GM18951 (cell line): Measurements from ENCODE around the gene PRMT5.

ENCODE experiments used
- POLR2A ChIP-seq: IDR thresholded peaks from 4 replicates; pipeline ENCODE4 v1.6.1; 2011; ENCODE audit warnings: mild to moderate bottlenecking; ENCODE audit not compliant: insufficient read length, insufficient read depth; ENCODE audit errors: extremely low read depth
- in situ Hi-C: fragments of 300-500 bp; cut with MboI; formaldehyde crosslinking; loops from one replicate; pipeline ENCODE4 v1.12.0; 2022; ENCODE audit warnings: low sequenced_read_pairs, mixed read lengths, inconsistent platforms; ENCODE audit not compliant: unreplicated experiment

The PRMT5 gene

GRCh38 chr14:22884738-22885523 is 44.2 kb downstream of the PRMT5 start:
- TF ChIP-seq POLR2A = no peak
- in situ Hi-C loops = no loop called here

- in situ Hi-C loops = no loop called here
- no peak for TF ChIP-seq POLR2A
Observed at GRCh38 chr14:22884076-22884737, 45.0 kb downstream of the PRMT5 start.

- no peak for TF ChIP-seq POLR2A
- in situ Hi-C loops = no loop called here
Observed at GRCh38 chr14:22883173-22883976, 45.8 kb downstream of the PRMT5 start, which contains the start of gene REM2. TSS of gene REM2 (plus strand) at chr14:22883222. CDS start at chr14:22883288, 66 bp downstream.

- in situ Hi-C loops = no loop called here
Observed at GRCh38 chr14:22882529-22883172, 46.5 kb downstream of the PRMT5 start.

GRCh38 chr14:22882064-22882463 is 47.1 kb downstream of the PRMT5 start:
- TF ChIP-seq POLR2A = no peak
- in situ Hi-C loops = no loop called here

More at GRCh38 chr14:22882529-22883172, 46.5 kb downstream of the PRMT5 start:
- no peak for TF ChIP-seq POLR2A

- no peak for TF ChIP-seq POLR2A
- in situ Hi-C loops = no loop called here
Observed at GRCh38 chr14:22878271-22879246, 50.6 kb downstream of the PRMT5 start.

- in situ Hi-C loops = no loop called here
- TF ChIP-seq POLR2A = no peak
Observed at GRCh38 chr14:22877000-22877501, 52.1 kb downstream of the PRMT5 start.

GRCh38 chr14:22875748-22876319 is 53.3 kb downstream of the PRMT5 start:
- TF ChIP-seq POLR2A = no peak
- in situ Hi-C loops = no loop called here

GRCh38 chr14:22875003-22875747 is 54.0 kb downstream of the PRMT5 start:
- in situ Hi-C loops = no loop called here
- TF ChIP-seq POLR2A = no peak

- in situ Hi-C loops = loop anchor here (25.0 kb wide), 1 partner anchor 486 kb away; no protein-coding TSS in a partner anchor
- TF ChIP-seq POLR2A = no peak
Observed at GRCh38 chr14:22872833-22873520, 56.2 kb downstream of the PRMT5 start.
